Neutrophil (primary cell): ENCODE measurements around the gene SELENOO.

Experiments
- H3K27ac ChIP-seq: fragments of 200-600 bp; sonication (generic); 2 replicates; pipeline ENCODE4 v1.5.1; 2016; ENCODE audit warnings: mild to moderate bottlenecking, moderate library complexity
- H3K27me3 ChIP-seq: fragments of 200-600 bp; sonication (generic); 2 replicates; pipeline ENCODE4 v1.6.0; 2016; ENCODE audit warnings: mild to moderate bottlenecking
- H3K36me3 ChIP-seq: fragments of 200-600 bp; sonication (generic); 2 replicates; pipeline ENCODE4 v1.5.1; 2017
- H3K4me1 ChIP-seq, 2 experiments: fragments of 200-600 bp in 1 of 2; sonication (generic) in 1 of 2; 1 replicate in 1 of 2; 2 replicates in 1 of 2; pipeline versions ENCODE4 v1.5.1 to v1.6.1; 2013 to 2016; ENCODE audit warnings: low read depth in 1 of 2, low read length in 1 of 2, mild to moderate bottlenecking in 1 of 2, moderate library complexity in 1 of 2; ENCODE audit not compliant: control insufficient read depth in 1 of 2, insufficient read depth in 1 of 2
- H3K4me3 ChIP-seq, 2 experiments: fragments of 200-600 bp in 1 of 2; sonication (generic) in 1 of 2; 1 replicate in 1 of 2; 2 replicates in 1 of 2; pipeline ENCODE4 v1.5.1; 2013 to 2016; ENCODE audit warnings: low read depth in 1 of 2, low read length in 1 of 2, mild to moderate bottlenecking in 1 of 2, moderate library complexity in 1 of 2
- H3K9me3 ChIP-seq: fragments of 200-600 bp; sonication (generic); 2 replicates; pipeline ENCODE4 v1.5.1; 2016
- TF ChIP-seq, protein P1 (sequence below): fragments of 200-600 bp; sonication (generic); IDR thresholded peaks from 2 replicates; pipeline ENCODE4 v1.5.1; 2016; ENCODE audit warnings: antibody characterized with exemption

Gene SELENOO

DNA sequence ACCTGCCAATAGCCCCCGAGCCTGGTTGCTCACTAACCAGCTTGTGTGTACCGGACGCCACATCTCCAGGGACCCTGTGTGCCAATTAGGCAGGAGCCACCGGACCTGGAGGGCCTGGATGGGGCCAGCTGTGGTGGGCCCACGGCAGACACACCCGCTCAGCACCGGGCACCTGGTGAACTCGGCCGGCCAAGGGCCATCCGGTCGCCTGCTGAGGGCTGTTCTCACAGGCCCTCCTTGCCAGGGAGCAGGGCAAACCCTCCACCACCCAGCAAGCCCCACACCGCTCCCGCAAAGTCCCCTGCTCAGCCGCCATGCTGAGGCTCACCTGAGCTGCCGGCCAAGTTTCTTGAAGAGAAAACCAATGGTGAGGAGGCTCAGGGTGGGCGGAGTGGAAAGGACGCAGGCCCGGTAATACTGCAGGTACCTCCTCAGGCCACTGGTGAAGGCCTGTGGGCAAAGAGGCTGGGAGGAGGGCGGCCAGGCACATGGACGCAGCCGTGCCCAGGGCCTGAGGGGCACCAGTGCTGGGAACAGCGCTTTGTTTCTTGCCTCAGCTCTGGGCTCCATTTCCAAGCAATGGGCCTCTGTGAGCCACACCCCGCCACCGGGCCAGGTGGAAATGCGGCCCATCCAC, 26.9 kb downstream of the SELENOO start:
- H3K4me3 ChIP-seq, result no peak overlapping the region
- H3K36me3 ChIP-seq, result peaks cover 72% of the 10 kb centered on the region
- H3K4me1 ChIP-seq, result no peaks in the 10 kb centered on the region
- TF ChIP-seq, protein P1, sequence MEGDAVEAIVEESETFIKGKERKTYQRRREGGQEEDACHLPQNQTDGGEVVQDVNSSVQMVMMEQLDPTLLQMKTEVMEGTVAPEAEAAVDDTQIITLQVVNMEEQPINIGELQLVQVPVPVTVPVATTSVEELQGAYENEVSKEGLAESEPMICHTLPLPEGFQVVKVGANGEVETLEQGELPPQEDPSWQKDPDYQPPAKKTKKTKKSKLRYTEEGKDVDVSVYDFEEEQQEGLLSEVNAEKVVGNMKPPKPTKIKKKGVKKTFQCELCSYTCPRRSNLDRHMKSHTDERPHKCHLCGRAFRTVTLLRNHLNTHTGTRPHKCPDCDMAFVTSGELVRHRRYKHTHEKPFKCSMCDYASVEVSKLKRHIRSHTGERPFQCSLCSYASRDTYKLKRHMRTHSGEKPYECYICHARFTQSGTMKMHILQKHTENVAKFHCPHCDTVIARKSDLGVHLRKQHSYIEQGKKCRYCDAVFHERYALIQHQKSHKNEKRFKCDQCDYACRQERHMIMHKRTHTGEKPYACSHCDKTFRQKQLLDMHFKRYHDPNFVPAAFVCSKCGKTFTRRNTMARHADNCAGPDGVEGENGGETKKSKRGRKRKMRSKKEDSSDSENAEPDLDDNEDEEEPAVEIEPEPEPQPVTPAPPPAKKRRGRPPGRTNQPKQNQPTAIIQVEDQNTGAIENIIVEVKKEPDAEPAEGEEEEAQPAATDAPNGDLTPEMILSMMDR, result no peak
- H3K27me3 ChIP-seq, result no peaks in the 10 kb centered on the region
- no peak overlapping the region for H3K27ac ChIP-seq
- H3K9me3 ChIP-seq, result no peaks in the 10 kb centered on the region

DNA sequence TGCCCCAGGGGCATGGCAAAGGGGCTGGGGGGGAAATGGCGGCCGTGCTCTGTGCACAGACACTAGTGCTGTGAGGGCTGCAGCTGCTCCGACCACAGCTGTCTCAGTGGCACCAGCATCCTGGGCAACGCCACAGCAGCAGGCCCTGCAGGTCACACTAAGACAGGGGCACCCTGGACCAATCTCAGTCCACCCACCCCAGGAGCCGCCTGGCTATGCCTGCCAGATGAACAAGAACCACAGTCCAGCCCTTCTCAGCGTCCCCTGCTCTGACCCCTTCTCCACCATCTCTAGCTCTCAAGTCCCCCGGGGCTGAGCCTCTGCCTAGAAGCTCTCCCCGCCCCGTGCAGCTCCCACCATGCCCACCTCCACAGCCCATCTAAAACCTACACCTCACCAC, 27.6 kb downstream of the SELENOO start:
- TF ChIP-seq, protein P1, result no peak
- peaks cover 72% of the 10 kb centered on the region for H3K36me3 ChIP-seq

DNA sequence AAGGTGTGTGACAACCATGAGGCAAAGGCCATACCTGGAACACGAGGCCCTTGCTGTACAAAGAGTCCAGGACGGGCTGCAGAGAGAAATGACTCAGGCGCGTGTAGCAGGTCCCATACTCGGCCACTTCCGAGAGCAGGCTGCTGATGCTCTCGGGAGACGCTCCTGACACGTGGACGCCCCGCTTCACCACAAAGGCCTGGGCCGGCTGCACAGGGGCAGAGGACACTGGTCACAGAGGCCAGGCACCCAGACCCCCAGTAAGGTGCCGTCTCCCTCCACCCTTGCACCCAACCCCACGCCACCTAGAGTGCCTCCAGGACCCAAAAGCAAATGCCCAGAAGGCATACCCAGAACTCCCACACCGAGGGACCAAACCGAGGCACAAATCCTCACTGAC, 28.6 kb downstream of the SELENOO start:
- Histone ChIP-seq H3K4me1 (no peaks in the 10 kb centered on the region), H3K4me3 (no peak overlapping the region), H3K36me3 (peaks cover 63% of the 10 kb centered on the region), H3K27me3 (no peaks in the 10 kb centered on the region), H3K9me3 (no peaks in the 10 kb centered on the region), H3K27ac (no peak overlapping the region)
- TF ChIP-seq, protein P1, result no peak

More for the DNA sequence above, 27.6 kb downstream of the SELENOO start:
- Histone ChIP-seq H3K9me3 (no peaks in the 10 kb centered on the region), H3K4me1 (no peaks in the 10 kb centered on the region), H3K27me3 (no peaks in the 10 kb centered on the region), H3K27ac (no peak overlapping the region), H3K4me3 (no peak overlapping the region)

DNA sequence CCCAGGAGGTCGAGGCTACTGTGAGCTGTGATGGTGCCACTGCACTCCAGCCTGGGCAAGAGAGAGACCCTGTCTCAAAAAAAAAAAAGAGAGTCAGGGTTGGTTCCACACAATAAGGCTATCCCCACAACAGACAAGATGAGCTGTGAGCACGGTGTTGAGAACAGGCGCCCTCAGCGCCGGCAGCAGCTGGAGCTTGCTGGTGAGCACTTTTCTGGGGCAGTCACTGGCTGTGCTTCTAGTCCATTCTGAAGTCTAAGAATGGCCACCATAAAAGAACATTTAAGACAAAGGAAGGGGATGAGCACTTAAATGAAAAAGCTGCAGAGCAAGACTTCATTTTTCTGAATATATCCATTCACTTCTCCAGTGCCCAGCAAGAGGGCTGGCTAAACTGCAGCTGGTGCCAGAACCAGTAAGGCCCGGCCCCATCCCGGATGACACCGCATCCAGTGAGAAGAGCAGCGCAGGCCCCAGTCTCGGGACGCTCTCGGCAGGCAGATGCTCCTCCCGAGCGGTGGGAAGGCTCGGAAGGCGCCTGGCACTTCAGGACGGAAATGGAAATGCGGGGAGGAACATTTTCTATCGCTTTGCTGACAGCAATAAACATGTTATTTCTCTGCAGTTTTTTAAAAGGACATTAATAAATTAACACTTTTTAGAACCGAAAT, 31.8 kb downstream of the SELENOO start:
- H3K4me3 ChIP-seq, result no peak overlapping the region
- no peaks in the 10 kb centered on the region for H3K9me3 ChIP-seq
- H3K36me3 ChIP-seq, result peaks cover 40% of the 10 kb centered on the region
- no peaks in the 10 kb centered on the region for H3K4me1 ChIP-seq
- TF ChIP-seq, protein P1, result no peak
- no peak overlapping the region for H3K27ac ChIP-seq
- H3K27me3 ChIP-seq, result no peaks in the 10 kb centered on the region

DNA sequence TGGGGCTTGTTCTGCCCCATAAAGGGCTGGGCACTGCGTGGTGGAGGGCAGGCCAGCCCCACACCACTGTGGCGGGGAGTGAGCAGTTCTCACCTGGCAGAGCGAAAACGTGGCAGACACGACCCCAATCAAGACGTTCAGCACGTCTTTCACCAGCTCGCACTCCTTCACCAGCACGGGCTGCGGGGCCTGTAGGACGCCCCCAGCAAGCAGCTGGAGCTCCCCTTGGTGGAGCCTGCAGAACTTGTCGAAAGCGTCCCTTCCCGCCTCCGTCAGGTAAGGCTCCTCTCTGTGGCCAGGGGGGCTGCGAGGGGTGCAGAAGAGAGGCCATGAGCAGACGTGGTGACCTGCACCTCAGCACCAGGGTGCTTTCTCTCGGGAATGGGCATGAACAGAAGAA, 32.4 kb downstream of the SELENOO start:
- no peaks in the 10 kb centered on the region for H3K9me3 ChIP-seq
- H3K27me3 ChIP-seq, result no peaks in the 10 kb centered on the region
- TF ChIP-seq, protein P1, result no peak
- H3K36me3 ChIP-seq, result peaks cover 34% of the 10 kb centered on the region
- no peak overlapping the region for H3K27ac ChIP-seq
- no peaks in the 10 kb centered on the region for H3K4me1 ChIP-seq
- no peak overlapping the region for H3K4me3 ChIP-seq
